ENCODE results near the gene GRM8. TPM values are rescaled to one million over a fixed set of nuclear protein-coding genes. Genes with fewer than 3 reads are reported as not detected.

Gene GRM8
- total and polyA plus RNA-seq, 9 of the 15 experiments (the other 6 are each of a cell fraction or from before 2014, with no cell fraction given) = 0.13 TPM; not detected in 7

GRCh38 chr7:126436213-126436868 is 816.4 kb downstream of the GRM8 start (continued):
- TF ChIP-seq REST (IDR thresholded peaks at IDR 0.05; ENCODE audit: borderline replicate concordance) (no peak), REST (CRISPR knock-in tag; IDR thresholded peaks at IDR 0.05; ENCODE audit: low read depth) (no peak), SMAD1 (IDR thresholded peaks at IDR 0.05; ENCODE audit: low read depth, low read length, partially characterized antibody) (no peak), KAT7 (CRISPR knock-in tag; IDR thresholded peaks at IDR 0.05; ENCODE audit: borderline replicate concordance) (no peak), TAL1 (IDR thresholded peaks at IDR 0.05) (no peak), TAF9B (IDR thresholded peaks at IDR 0.05; ENCODE audit: partially characterized antibody) (no peak), E2F8 (IDR thresholded peaks at IDR 0.05; ENCODE audit: low read depth, partially characterized antibody) (no peak), ZEB2 (IDR thresholded peaks at IDR 0.05) (no peak), ZFX (CRISPR knock-in tag; IDR thresholded peaks at IDR 0.05) (no peak), ZNF436 (CRISPR knock-in tag; IDR thresholded peaks at IDR 0.05) (no peak), HCFC1 (IDR thresholded peaks at IDR 0.05; ENCODE audit: low read depth, low read length) (no peak), NFE2L1 (tag; IDR thresholded peaks at IDR 0.05; ENCODE audit: borderline replicate concordance, low read depth) (no peak), FOXK1 (CRISPR knock-in tag; IDR thresholded peaks at IDR 0.05; ENCODE audit: borderline replicate concordance) (no peak)

Measured in K562 (cell line).